H1 (cell line): ENCODE measurements around the gene ILF2. TPM values are rescaled to one million over a fixed set of nuclear protein-coding genes. Genes with fewer than 3 reads are reported as not detected.

Source experiments
- CTBP2 ChIP-seq: IDR thresholded peaks from 2 replicates; pipeline ENCODE4 v1.7.0; 2011; ENCODE audit warnings: borderline replicate concordance, mild to moderate bottlenecking, moderate library complexity, mixed read lengths, low read length; ENCODE audit not compliant: insufficient read depth, insufficient read length
- KDM4A ChIP-seq: IDR thresholded peaks from one replicate; pipeline ENCODE4 v1.7.1; 2012; ENCODE audit warnings: low read depth, mild to moderate bottlenecking, moderate library complexity, low read length, inconsistent platforms; ENCODE audit not compliant: severe bottlenecking
- polyA plus RNA-seq, 7 experiments: library from polyadenylated mRNA; depleted of rRNA in 3 of 7; stranded (reverse) in 5 of 7; unstranded in 2 of 7; fragments of >200 nt in 5 of 7; fragments of 200-250 nt in 2 of 7; gene quantifications; 1 replicate in 5 of 7; 2 replicates in 1 of 7; 4 replicates in 1 of 7; pipeline versions ENCODE4 v1.2.1 to v1.2.3, GENCODE V29; 2011 to 2013; ENCODE audit warnings: missing spikeins in 2 of 7, mixed read lengths in 2 of 7
- total RNA-seq: library from RNA; stranded (reverse); fragmentation: NEBNext Ultra II Directional; extraction: Animal tissue kit (Norgen Biotek cat#: 25700); gene quantifications from 2 replicates; pipeline ENCODE4 v1.2.1, GENCODE V29; 2021

Gene ILF2
- total and polyA plus RNA-seq, 2 of the 8 experiments (the other 6 are each of a cell fraction or from before 2014, with no cell fraction given), result 389 to 474 TPM

GRCh38 chr1:153688736-153689328 lies 18.0 kb upstream of the ILF2 start (continued):
- no peak for TF ChIP-seq CTBP2
- TF ChIP-seq KDM4A, result no peak
